Esophagus squamous epithelium (tissue), 5 donors: ENCODE data around the gene RNF150. TPM values are rescaled to one million over a fixed set of nuclear protein-coding genes. Genes with fewer than 3 reads are reported as not detected.

ENCODE experiments used
- DNase-seq: peaks from one replicate; lab custom pipeline; 2025; lab: John Stamatoyannopoulos, UW
- H3K27ac ChIP-seq, 4 donors: fragments of 200-600 bp; sonication (generic); one replicate each; pipeline ENCODE4 v1.5.1; 2016 to 2019; ENCODE audit warnings: mild to moderate bottlenecking in 1 of 4
- H3K27me3 ChIP-seq, 4 donors: fragments of 200-600 bp; sonication (generic); 1 replicate in 3 of 4; 2 replicates in 1 of 4; pipeline versions ENCODE4 v1.5.1 to v1.6.0; 2017 to 2021; ENCODE audit warnings: antibody characterized with exemption in 1 of 4
- H3K36me3 ChIP-seq, 3 donors: fragments of 200-600 bp; sonication (generic); one replicate each; pipeline ENCODE4 v1.5.1; 2016 to 2019
- H3K4me1 ChIP-seq, 3 donors: fragments of 200-600 bp; sonication (generic); one replicate each; pipeline ENCODE4 v1.5.1; 2017 to 2019
- H3K4me3 ChIP-seq, 4 donors: fragments of 200-600 bp; sonication (generic); 1 replicate in 3 of 4; 2 replicates in 1 of 4; pipeline ENCODE4 v1.5.1; 2016 to 2019; ENCODE audit warnings: mild to moderate bottlenecking in 2 of 4, moderate library complexity in 1 of 4
- H3K9me3 ChIP-seq, 3 donors: fragments of 200-600 bp; sonication (generic); one replicate each; pipeline ENCODE4 v1.5.1; 2016 to 2019
- POLR2A ChIP-seq, 4 donors: fragments of 450-650 bp; IDR thresholded peaks; one replicate each; pipeline ENCODE4 v1.6.1; 2017; ENCODE audit warnings: antibody characterized with exemption in 4 of 4, mild to moderate bottlenecking in 4 of 4, moderate library complexity in 3 of 4
- WGBS, 2 donors: methylation state at CpG; one replicate each; pipeline ENCODE4 v1.1.5; 2018; 5-methylcytosine and 5-hydroxymethylcytosine counted together
- intact Hi-C: fragments of 100-400 bp; cut with DNase I; formaldehyde crosslinking; loops from one replicate; pipeline ENCODE4 v1.15.0; 2022
- total RNA-seq, 4 donors: library from RNA; depleted of rRNA; stranded (reverse); fragments of >200 nt; gene quantifications; one replicate each; pipeline ENCODE4 v1.1.0, GENCODE V29; 2016
- TF ChIP-seq, protein P1 (sequence below), 6 experiments: fragments of 450-650 bp in 4 of 6; fragments of 200-600 bp in 2 of 6; sonication (generic) in 2 of 6; IDR thresholded peaks; one replicate each; pipeline ENCODE4 v1.5.1; 2016 to 2019; ENCODE audit warnings: antibody characterized with exemption in 6 of 6, mild to moderate bottlenecking in 4 of 6, moderate library complexity in 4 of 6
- donor health status: DM: yes; HTN: yes; CAD: no.

The RNF150 gene
- total RNA-seq, 4 donors from 2014 or later = 0.23 to 6.7 (median 4.5) TPM

DNA sequence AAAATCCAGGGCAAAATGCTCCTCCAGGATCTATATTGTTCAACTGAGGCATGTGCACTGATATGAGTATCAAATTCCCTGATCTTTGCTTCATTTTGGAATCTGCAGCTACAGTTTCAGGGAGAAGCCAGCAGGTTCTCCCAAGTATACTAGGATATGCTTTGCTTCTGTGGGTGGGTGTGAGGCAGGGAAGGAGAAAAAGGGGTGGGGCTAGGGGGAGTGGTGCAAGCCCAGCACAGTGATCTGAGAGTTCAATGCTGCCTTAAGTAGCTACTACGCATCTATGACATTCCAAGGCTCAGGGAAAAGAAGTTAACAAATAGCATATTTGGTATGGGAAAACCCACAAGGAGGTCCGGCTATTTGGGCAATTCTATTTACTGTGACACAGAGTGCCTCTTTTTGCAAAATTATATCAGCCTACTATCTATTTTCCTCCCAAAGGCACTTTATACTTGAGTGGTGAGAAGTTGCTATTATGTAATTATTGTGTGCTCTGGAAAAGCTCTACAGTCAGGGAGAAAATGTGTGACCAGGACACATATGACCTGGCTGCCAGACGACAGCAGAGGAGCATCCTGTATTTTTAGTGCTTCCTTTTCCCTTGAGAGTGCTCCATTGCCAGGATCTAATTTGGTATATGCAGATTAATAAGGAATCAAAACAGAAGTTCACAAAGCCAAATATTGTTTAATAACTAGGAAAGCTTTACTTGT, 162.0 kb downstream of the RNF150 start:
- intact Hi-C loops = no loop called here
- Histone ChIP-seq H3K4me1 (no peaks in the 10 kb centered on the region), H3K27ac (peak overlapping the region in 2 of 4 donors; percentile 2 to 30), H3K36me3 (no peaks in the 10 kb centered on the region), H3K4me3 (no peak overlapping the region), H3K9me3 (no peaks in the 10 kb centered on the region), H3K27me3 (no peaks in the 10 kb centered on the region)
- TF ChIP-seq POLR2A (IDR thresholded peaks at IDR 0.05) = no peak
- TF ChIP-seq, protein P1, sequence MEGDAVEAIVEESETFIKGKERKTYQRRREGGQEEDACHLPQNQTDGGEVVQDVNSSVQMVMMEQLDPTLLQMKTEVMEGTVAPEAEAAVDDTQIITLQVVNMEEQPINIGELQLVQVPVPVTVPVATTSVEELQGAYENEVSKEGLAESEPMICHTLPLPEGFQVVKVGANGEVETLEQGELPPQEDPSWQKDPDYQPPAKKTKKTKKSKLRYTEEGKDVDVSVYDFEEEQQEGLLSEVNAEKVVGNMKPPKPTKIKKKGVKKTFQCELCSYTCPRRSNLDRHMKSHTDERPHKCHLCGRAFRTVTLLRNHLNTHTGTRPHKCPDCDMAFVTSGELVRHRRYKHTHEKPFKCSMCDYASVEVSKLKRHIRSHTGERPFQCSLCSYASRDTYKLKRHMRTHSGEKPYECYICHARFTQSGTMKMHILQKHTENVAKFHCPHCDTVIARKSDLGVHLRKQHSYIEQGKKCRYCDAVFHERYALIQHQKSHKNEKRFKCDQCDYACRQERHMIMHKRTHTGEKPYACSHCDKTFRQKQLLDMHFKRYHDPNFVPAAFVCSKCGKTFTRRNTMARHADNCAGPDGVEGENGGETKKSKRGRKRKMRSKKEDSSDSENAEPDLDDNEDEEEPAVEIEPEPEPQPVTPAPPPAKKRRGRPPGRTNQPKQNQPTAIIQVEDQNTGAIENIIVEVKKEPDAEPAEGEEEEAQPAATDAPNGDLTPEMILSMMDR (IDR thresholded peaks at IDR 0.05) = no peak
- WGBS, 2 donors = 66 to 70% methylated on average over 3 of the region's 3 CpGs
- DNase-seq = no peak

DNA sequence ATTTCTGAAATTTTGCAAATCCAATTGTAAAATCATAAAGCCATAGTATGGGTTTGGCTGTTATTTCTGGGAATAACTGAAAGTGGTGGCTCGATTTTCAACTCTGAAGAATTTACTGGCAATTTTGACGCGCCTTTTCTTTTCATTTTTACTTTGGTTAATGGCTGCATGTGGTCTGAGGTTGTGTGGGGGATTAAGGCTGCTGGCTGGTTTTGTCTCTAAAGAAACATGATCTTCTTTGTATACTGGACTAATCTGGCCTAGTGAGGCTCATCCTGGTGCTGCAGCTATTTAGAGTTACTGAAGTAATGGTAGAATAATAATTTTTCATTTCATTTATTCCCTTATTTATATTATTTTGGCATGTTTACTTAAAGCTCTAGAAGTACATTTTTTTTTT, 164.0 kb downstream of the RNF150 start:
- intact Hi-C loops = no loop called here
- Histone ChIP-seq H3K27me3 (no peaks in the 10 kb centered on the region), H3K36me3 (no peaks in the 10 kb centered on the region), H3K4me1 (no peaks in the 10 kb centered on the region), H3K27ac (no peak overlapping the region), H3K9me3 (no peaks in the 10 kb centered on the region), H3K4me3 (no peak overlapping the region)
- 60 to 69% methylated on average over 3 of the region's 3 CpGs for WGBS, 2 donors
- TF ChIP-seq POLR2A (IDR thresholded peaks at IDR 0.05) = no peak
- DNase-seq = no peak

DNA sequence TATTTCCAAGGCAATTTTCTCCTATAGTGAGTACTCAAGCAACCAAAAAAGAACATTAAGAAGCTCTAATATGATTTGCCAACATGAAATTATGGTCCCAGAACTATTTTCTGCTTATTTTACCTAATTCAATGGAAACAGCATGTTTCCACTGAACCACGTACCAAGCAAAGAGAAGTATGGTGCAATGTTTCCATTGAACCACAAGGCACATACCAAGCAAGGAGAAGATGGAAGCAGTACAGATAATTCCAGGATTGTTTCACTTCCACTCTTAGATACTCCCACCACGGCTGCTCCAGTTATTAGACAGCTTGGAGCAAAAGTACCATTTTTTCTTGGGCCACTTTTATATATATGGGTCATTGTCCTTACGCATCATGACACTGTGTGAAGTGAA, 164.9 kb downstream of the RNF150 start:
- no peak for DNase-seq
- no peak overlapping the region for H3K27ac ChIP-seq
- H3K4me3 ChIP-seq = no peak overlapping the region
- intact Hi-C loops = no loop called here
- no peaks in the 10 kb centered on the region for H3K9me3 ChIP-seq
- TF ChIP-seq, protein P1 (IDR thresholded peaks at IDR 0.05) = no peak
- no peak for TF ChIP-seq POLR2A (IDR thresholded peaks at IDR 0.05)
- WGBS, 2 donors = 76 to 87% methylated on average over 3 of the region's 3 CpGs
- no peaks in the 10 kb centered on the region for H3K27me3 ChIP-seq
- H3K4me1 ChIP-seq = no peaks in the 10 kb centered on the region
- H3K36me3 ChIP-seq = no peaks in the 10 kb centered on the region

DNA sequence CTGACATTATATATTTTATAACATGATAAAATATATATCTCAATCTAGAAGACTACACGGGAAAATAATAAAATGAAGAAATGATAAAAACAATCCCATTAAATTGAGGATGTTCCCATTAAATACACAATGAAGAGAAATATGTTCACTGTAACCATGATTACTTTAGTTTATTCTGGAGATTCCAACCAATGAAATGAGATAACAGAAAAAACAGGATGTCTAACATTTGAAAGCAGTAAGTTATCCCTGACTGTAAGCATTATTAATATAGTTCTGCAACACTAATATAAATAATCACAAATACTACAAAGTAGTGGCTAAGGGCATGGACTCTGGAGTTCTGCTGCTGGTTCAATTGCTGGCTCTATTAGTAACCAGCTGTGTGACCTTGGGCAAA, 169.4 kb downstream of the RNF150 start:
- no peak overlapping the region for H3K27ac ChIP-seq
- no peaks in the 10 kb centered on the region for H3K9me3 ChIP-seq
- TF ChIP-seq, protein P1 (IDR thresholded peaks at IDR 0.05) = no peak
- TF ChIP-seq POLR2A (IDR thresholded peaks at IDR 0.05) = no peak
- no peaks in the 10 kb centered on the region for H3K36me3 ChIP-seq
- no peak for DNase-seq
- no peaks in the 10 kb centered on the region for H3K27me3 ChIP-seq
- no peak overlapping the region for H3K4me3 ChIP-seq
- intact Hi-C loops = no loop called here
- 88 to 91% methylated on average over 1 of the region's 1 CpG for WGBS, 2 donors
- H3K4me1 ChIP-seq = no peaks in the 10 kb centered on the region

DNA sequence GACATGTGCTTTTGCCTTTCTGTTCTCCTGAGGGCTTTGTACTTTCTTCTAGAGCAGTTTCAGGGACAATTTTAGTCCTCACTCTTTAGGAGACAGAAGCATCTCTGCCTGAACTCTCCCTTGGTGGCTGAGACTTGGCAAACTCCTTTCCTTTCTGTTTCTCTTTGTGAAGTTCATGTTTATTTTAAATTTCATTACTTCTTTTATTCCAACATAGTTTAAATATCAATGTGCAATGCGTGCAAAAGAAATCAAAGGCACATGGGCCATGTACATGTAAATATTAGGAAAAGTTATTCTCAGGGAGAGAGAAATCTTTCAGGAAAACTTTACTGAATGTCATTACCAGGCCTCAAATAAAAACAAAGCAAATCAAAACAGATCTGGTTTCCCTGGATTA, 177.6 kb downstream of the RNF150 start:
- no peak for DNase-seq
- Histone ChIP-seq H3K4me3 (no peak overlapping the region), H3K36me3 (no peaks in the 10 kb centered on the region), H3K27me3 (no peaks in the 10 kb centered on the region), H3K27ac (peak overlapping the region in 3 of 4 donors; percentile 31 to 67 (median 45)), H3K9me3 (no peaks in the 10 kb centered on the region), H3K4me1 (peaks cover 0 to 12% (median 3%) of the 10 kb centered on the region in 3 donors)
- TF ChIP-seq, protein P1 (IDR thresholded peaks at IDR 0.05) = no peak
- no peak for TF ChIP-seq POLR2A (IDR thresholded peaks at IDR 0.05)
- intact Hi-C loops = no loop called here
- WGBS, 2 donors = 50 to 56% methylated on average over 1 of the region's 1 CpG
